ENCODE data around the gene ABCA12.

ABCA12 gene

GRCh38 chr2:214902286-214902685, 236.1 kb downstream of the ABCA12 start:
- DNase-seq = no peak

- DNase-seq = no peak
These were observed 238.7 kb downstream of the ABCA12 start for GRCh38 chr2:214899751-214900150.

GRCh38 chr2:214896274-214896673, 242.2 kb downstream of the ABCA12 start:
- DNase-seq = no peak

- no peak for DNase-seq
These were observed 243.0 kb downstream of the ABCA12 start for GRCh38 chr2:214895469-214895868.

- no peak for DNase-seq
These were observed 249.1 kb downstream of the ABCA12 start for GRCh38 chr2:214889301-214889700.

GRCh38 chr2:214881647-214882202, 256.7 kb downstream of the ABCA12 start:
- no peak for DNase-seq
